Tibial nerve (tissue), 4 donors: Measurements from ENCODE around the gene ZIM2.

Source experiments
- CTCF ChIP-seq, 5 experiments: fragments of 200-600 bp in 3 of 5; fragments of 450-650 bp in 2 of 5; sonication (generic) in 3 of 5; IDR thresholded peaks; one replicate each; pipeline ENCODE4 v1.5.1; 2016 to 2019; ENCODE audit warnings: antibody characterized with exemption in 5 of 5, mild to moderate bottlenecking in 3 of 5, moderate library complexity in 2 of 5
- EP300 ChIP-seq, 2 donors: sonication (generic); formaldehyde crosslinking; IDR thresholded peaks; one replicate each; pipeline ENCODE4 v1.6.1; 2017; ENCODE audit warnings: antibody characterized with exemption in 2 of 2, mild to moderate bottlenecking in 1 of 2
- POLR2A ChIP-seq, 2 donors: fragments of 450-650 bp; IDR thresholded peaks; one replicate each; pipeline ENCODE4 v1.6.1; 2017; ENCODE audit warnings: antibody characterized with exemption in 2 of 2, mild to moderate bottlenecking in 2 of 2, moderate library complexity in 2 of 2

GRCh38 chr19:56848166-56848565 lies 7.6 kb upstream of the ZIM2 start:
- no peak for TF ChIP-seq CTCF (IDR thresholded peaks at IDR 0.05)
- TF ChIP-seq POLR2A (IDR thresholded peaks at IDR 0.05) = no peak
- no peak for TF ChIP-seq EP300 (IDR thresholded peaks at IDR 0.05)
